CD4-positive, alpha-beta T cell treated with Interleukin-15 for 4 hours (primary cell): ENCODE measurements around the gene TMEM128.
"Not testable (repeated sequence)": the region's sequence is repeated elsewhere in the genome, so short reads cannot be mapped to it uniquely, and the experiment has no call there.

Experiments
- DNase-seq: peaks from one replicate; pipeline ENCODE4 v3.0.0-alpha.2; 2020; ENCODE audit warnings: low spot score

The TMEM128 gene

GRCh38 chr4:4188557-4188956 lies 59.5 kb downstream of the TMEM128 start:
- not testable (repeated sequence) for DNase-seq
